Medulla oblongata (tissue), 1 donor: Measurements from ENCODE around the gene NPFF.
"Not testable (repeated sequence)": the region's sequence is repeated elsewhere in the genome, so short reads cannot be mapped to it uniquely, and the experiment has no call there.

ENCODE experiments used
- DNase-seq: peaks from one replicate; pipeline ENCODE4 v3.0.0-alpha.2; 2015; ENCODE audit errors: extremely low spot score

The NPFF gene, protein sequence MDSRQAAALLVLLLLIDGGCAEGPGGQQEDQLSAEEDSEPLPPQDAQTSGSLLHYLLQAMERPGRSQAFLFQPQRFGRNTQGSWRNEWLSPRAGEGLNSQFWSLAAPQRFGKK

DNA sequence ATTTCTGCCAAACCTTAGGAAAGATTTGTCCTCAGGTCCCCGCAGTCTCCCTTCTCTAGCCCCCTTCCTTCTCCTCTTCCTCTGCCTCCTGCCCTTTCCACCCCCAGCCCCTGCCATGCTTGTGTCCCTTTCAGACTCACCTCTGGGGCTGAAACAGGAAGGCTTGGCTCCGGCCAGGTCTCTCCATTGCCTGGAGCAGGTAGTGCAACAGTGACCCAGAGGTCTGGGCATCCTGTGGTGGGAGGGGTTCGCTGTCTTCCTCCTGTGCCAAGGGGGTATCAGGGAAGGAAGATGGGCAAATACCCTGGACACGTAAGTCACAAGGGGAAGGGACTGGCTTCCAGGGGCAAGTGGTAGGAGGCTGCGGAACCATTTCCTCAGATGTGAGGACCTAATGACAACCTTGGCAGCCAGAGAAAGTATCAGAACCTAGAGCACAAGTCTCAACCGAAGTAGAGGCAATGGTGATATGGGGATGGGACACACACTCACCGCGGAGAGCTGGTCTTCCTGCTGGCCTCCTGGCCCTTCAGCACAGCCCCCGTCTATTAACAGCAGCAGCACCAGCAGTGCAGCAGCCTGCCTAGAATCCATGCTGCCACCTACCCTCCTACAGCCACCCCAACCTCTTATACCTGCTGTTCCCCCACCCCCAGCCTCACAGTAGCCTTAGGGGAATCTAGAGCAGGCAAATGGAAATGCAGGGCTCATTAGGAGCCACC lies at the start of gene NPFF:
Gene NPFF, minus strand, starts transcription at position 604 of the 722 bp plus-strand sequence. Its CDS starts 10 bp downstream, at position 594.
- no peak for DNase-seq

DNA sequence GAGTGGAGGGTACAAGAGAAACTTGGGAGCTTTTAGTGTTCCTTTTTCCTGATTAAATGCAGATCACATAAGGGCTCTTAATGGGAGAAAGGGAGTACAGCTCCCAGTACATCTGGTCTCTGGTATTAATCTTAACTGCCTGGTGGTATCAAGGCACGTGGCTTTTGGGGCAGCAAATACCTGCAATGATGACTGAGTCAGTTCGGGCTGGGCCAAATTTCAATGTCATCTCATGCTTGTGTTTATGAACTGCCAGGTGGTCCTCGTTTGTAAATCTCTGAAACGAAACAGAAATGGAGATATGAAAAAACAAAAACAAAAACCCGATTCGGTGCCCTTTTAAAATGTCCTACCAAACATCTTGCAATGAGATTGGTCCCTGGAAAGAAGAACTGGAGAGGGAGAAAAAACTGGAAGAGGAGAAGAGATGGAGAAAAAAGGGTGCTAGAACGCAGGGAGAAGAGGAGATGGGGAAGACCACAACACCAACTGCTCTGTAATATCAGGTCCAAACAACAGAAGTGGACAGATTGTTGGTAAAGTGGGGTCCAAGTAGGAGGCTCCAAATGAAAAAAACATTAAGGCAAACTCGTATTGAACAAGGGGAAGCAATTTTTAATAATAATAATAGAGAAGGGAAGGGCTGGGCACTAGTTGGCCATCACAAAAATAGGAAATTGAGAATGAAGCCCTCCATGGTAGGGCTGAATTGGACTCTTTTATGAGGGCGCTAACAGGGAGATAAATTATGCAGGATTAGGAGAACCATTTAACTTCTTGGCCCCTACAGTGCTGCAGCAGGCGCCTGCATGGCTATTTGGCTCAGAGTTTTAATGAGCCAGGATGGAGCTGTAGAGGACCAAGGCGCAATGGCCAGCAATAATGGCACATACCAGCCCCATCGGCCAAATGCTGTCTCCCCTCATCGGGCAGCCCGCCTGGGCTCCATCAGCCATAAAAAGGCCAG lies 45.4 kb upstream of the NPFF start:
- peak; percentile 35 for DNase-seq

DNA sequence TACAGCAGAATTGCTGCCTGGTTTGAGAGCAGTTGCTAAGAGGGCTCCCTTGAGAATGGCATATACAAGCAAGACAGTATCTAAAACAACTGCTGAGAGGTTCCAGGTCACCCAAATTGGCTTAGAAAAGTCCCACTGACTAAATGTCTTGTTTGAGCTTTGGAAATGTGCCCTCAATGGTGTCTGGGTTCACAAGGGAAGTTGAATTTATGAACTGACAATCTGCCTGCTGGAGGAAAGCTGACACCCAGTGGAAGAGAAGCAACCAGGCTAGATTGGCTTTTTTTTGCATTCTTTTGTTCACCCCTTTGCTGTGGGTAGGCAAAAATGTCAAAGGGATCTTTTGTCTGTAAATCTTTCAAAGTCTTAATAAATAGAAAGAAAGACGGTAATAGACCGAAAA lies 44.6 kb upstream of the NPFF start:
- DNase-seq = peak; percentile 77

DNA sequence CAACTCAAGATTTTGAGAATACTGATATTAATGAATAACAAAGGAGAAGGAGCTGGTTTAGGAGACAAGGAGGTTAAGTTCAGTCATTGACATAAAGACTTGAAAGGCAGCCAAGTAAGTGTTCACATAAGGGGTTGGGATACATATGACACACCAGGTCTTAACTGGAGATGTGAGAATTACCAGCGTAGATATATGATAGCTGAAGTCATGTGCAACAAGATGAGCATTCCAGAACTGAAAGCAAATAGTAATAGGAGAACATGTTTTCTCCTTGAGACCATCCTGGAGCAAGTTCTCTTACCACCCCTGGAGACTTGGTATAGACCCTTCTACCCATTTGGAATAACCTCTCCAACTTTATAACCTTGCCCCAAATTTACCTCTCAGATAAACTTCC lies 43.3 kb upstream of the NPFF start:
- DNase-seq = no peak

DNA sequence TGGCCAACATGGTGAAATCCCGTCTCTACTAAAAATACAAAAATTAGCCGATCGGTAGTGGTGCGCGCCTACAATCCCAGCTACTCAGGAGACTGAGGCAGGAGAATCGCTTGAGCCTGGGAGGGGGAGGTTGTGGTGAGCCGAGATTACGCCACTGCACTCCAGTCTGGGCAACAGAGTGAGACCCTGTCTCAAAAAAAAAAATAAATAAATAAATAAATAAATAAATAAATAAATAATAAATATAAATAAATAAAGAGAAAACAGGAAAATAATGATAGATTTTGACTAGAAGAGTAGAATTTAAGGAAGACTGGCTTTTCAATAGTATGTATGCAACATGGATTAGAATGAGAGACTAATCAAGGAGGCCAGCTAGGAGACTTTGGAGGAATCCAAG lies 42.8 kb upstream of the NPFF start:
- not testable (repeated sequence) for DNase-seq

DNA sequence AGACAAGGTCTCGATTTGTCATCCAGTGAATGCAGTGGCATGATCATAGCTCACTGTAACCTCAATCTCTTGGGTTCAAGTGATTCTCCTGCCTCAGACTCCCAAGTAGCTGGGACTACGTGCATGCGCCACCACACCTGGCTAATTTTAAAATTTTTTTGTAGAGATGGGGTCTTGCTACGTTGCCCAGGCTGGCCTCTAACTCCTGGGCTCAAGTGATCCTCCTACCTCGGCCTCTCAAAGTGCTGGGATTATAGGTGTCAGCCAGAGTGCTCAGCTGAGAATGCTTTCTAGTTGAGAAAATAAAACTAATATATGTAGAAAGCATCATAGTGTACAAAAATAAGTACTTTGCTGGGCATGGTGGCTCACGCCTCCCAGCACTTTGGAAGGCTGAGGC lies 41.1 kb upstream of the NPFF start:
- DNase-seq = not testable (repeated sequence)

DNA sequence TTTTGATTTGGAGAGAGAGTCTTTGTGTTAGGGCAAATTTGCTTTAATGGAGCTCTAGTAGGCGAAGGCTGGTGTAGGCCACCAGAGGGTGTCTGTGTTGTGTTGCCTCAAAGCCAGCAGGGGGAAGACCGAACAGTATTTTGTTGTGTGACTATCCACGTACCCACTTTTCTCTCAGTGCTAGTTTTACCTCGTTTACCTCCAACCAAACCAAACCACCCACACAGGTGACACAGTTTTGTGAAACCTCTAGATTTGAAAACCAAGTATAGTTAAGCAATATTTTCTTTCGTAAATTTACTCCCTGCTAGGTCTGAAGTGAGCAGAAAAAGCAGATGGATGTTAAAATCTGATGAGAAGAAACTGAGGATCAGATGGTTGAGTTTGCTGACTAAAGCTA lies 36.3 kb upstream of the NPFF start:
- DNase-seq = peak; percentile 89

DNA sequence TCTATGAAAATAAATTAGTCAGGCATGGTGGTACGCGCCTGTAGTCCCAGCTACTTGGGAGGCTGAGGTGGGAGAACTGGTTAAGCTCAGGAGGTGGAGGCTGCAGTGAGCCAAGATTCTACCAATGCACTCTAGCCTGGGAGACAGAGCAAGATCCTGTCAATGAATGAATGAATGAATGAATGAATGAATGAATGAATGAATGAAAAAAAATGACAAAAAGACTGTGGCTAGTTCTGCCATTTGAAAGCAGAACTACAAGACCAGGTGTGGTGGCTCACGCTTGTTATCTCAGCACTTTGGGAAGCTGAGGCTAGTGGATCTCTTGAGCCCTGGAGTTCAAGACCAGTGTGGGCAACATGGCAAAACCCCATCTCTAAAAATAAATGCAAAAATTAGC lies 32.2 kb upstream of the NPFF start:
- DNase-seq = no peak

DNA sequence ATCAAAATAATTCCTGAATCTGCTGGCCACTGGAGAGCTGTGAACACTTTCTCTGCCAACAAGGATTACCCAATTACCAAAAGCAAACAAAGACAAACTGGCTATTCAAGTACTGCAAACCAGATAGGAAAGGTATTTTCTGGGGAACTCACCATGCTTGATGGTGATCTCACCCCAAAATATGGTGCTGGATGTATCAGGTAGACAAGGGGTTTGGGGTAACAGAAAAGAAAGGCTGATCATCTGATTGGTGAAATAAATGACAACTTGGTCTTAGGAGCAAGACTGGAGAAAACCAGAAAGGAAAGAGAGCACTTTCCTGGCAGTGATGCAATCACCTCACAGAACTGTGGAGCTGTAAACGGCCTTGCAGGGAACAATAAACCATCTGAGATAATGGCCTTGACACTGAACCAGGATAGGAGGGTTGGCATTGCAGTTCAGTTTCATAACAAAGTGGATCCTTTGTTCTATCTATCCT lies 31.0 kb upstream of the NPFF start:
- peak; percentile 87 for DNase-seq

DNA sequence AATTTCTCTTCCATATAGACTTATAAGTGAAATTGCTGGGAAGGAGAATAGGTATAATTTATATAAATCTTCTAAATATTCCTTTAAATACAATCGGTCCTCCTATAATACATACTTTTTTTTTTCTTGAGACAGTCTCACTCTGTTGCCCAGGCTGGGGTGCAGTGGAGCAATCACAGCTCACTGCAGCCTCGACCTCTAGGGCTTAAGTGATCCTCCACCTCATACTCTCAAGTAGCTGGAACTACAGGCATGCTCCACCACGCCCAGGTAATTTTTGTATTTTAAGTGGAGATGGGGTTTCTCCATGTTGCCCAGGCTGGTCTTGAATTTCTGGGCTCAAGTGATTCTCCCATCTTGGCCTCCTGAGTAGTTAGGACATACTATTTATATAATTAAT lies 29.7 kb upstream of the NPFF start:
- no peak for DNase-seq

DNA sequence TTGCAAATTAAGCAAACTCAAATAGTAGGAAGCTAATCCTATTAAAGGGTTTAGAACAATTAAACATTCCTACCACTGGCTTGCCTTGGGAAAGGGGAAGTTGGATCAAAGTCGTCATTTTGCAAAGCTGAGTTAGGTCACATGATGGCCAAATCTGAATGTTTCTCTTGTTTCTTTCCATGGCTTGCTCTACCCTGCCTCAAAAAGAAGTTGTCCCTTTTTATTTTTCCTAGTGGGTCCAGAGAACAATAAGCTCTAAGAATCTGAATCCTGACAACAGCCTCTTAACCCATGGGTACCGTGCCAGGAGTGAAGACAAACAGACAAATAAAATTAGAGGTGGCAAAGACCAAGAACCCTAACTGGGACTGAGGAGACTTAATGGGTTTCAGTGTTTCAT lies 26.2 kb upstream of the NPFF start:
- DNase-seq = peak; percentile 78

DNA sequence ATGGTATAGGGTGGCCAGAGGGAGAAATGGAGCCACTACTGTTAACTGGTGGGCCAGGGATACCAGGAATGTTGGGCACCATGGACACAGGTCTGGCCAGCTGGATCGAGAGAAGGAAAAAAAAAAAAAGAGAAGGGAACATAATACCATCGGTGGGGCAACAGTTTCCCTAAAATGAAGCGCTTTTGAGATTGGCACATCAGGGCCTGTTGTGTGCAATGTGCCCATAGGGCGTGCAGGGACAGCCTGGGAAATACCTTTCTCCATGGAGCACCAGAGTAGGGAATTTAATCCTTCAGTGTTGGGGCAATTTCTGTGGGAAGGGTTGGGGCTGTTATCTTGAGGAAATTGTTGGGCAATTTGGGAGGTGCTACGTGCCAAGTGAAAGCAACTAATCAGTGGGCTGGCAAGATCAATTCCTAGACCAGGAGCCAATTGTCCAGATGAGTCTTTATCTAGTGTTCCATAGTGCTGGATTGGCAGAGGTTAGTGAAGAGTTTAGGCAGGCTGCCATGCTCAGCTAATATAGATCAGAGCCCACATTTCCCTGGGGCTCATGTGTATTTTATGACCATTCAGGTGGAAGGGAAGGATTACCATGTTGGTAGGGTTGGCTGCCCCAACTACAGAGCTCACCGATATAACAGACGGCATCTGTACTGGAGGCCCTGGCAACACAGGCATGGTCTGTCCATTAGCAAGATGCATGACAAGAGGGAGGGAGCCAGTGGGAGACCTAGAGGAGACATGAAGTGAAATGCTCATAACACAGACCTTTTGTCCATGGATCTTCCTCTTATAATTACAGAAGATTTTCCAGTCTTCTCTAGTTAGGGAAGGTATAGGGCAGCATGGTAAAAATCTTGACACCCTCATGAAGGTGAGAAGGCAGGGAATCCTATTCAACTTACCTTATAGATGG lies 25.5 kb upstream of the NPFF start:
- no peak for DNase-seq

DNA sequence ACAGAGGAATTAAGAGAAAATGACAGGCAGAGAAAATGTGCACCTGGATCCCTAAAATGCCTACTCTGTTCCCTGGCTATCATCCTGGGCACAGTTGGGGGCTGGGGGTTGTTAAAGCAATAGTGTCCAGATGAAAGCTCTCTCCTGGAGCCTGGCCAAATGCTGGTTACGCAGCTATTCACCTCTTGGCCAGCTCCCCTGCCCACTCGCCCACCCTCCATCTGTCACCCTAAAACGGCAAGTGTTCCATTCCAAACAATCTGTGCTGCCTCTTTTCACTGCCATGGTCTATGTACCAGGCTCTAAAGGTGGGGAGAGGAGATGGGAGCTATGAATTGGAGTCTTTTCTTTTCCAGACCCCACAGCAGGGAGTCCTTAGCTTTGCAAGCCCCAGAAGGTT lies 24.7 kb upstream of the NPFF start:
- no peak for DNase-seq

DNA sequence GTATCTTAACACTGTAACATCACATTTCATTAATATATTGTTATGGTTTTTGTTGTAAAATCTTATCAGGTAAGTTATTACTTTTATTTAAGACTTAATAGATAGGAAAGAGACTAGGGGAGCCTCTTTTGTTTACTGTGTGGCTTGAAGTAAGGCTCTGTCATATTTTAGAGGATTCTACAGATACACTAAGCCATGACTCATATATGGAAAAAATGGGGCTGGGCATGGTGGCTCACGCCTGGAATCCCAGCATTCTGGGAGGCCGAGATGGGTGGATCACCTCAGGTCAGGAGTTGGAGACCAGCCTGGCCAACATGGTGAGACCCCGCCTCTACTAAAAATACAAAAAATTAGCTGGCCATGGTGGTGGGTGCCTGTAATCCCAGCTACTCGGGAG lies 23.6 kb upstream of the NPFF start:
- DNase-seq = no peak

DNA sequence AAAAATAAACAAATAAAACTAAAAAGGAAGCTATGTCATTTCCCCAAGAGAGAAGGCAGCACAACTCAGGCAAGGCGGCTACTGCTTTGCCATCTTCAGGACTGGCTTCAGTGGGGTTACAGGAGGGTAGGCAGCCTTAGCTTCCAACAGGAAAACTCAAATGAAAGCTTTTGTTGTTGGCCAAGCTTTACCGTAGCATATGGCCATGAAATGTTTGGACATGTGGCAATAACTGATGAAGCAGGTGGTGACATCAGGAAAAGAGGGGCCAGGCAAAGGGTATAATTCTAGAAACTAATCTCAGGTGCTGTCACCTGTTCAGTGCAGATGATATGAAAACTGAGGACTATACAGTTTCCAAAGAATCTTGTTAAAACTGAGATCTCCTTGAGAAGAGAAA lies 22.8 kb upstream of the NPFF start:
- no peak for DNase-seq

DNA sequence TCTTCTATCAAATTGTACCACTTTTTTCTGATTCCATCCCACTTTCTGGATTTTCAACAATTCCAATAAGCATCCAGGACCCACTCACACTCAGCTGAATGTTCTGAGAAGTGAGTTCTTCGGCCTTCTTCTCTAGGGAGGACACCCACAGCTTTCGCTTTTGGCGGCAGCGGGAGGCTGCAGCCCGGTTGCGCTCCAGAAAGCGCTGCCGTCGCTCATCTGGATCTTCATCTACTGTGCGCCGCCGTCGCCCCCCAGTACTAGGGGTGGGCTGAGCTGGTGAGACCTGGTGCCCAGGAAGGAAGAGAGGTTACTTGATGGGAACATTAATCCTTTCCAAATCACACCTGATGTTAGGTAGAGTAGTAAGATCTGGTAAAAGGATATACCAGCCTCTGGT lies 17.2 kb upstream of the NPFF start:
- DNase-seq = no peak

DNA sequence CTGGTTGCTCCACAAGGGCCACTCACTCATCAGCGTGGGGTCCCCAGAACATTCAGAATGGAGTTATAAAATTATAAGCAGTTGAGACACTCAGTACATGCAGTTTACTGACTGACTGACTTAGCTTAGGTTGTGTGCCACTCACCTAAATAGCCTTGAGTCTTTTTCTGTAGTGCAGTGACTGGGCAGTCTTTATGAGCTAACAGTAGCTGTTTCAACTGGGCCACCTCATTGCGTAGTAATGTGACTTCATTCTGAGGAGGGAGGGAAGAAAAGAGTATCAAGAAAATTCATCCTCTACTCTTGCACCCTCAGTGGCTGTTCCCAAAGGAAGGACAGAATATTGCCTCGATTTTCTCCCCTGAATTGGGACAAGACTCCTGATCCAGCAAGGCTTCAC lies 15.8 kb upstream of the NPFF start:
- DNase-seq = no peak

DNA sequence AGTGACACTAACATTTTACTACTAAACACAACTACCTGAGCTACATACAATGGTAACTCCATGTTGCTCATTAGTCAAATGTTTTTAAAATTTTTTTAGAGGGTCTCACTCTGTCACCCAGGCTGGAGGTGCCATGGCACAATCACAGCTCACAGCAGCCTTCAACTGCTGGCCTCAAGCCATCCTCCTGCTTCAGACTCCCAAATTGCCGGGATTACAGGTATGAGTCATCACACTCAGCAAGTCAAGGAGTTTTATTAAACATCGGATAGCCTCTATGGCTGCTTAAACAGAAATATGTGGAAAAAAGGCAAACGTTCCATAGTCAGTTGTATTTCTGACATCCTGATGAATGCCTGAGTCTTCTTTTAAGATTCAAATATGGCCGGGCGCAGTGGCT lies 11.1 kb upstream of the NPFF start:
- no peak for DNase-seq

DNA sequence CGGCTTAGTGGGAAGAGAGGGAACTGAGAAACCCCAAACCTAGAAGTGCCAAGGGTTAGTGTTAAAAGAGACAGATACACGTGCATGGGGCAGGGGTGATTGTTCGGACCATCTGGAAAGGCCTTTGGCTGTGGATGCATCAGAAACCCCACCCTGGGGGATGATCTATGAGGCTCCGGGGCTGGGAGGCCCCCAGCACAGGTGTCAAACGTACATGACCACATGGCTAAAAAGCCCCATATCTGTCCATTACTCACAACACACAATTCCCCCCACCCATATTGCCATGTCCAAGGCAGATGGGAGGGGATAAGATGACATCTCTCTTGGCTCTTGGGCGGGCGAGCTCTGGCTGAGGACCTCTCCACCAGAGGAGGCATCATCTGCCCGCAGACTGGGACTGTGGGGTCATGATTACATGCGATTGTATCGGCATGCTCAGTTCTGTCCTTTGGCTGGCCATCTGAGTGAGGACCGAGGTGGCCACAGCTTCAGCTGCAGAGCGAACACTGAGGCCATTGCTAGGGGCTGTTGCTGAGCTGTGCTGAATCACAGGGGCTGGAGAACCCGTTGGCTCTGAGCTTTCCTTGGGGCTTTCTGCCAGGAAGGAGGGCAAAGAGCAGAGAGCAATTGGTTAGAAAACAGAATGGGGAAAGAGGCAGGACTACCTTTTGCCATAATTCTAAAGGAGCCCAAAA lies 9.6 kb upstream of the NPFF start:
- no peak for DNase-seq

DNA sequence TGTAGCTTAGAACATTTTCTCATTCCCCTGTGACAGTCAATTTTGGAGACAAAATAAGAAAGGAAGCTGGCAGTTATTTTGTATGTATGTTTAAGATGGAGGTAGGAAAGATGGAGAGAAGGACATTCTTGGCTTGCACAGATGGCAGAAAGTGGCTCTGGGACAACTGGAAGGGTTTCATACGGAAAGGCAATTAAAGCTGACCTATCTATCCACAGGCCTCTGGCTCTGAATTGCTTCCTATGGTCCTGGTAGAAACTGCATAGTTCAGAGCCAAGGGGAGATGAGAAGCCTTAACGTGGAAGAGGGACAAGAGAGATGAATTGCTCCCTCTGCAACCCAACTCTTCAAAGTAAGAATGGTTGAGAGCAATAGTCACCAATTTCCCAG lies 8.0 kb upstream of the NPFF start:
- DNase-seq = no peak
